ENCODE data around the gene AQP1.

AQP1 gene

DNA sequence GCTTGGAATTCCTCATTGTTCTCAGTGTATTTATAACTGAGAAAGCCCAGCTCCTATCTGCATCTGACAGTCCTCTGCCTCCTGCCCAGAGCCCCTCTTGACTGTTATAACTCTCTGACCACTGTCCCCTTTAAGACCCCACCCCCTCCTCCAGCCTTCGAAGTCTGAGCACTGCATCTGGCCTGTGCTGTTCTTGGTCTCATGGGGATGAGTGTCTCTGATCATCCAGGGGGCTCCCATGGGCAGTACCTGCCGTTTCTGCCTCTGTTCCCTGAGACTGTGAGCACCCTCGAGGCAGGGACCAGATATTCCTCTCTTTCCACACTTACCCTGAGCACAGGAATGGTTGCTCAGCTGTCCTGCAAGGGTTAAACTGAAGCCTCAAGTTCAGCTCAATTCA lies 59.8 kb downstream of the AQP1 start:
- Histone ChIP-seq H3K4me3 (ENCODE audit: low read depth, low read length) (no peak overlapping the region), H3K27me3 (ENCODE audit: insufficient read depth, low read depth, severe bottlenecking) (no peaks in the 10 kb centered on the region), H3K36me3 (no peaks in the 10 kb centered on the region), H3K9me3 (ENCODE audit: severe bottlenecking) (no peaks in the 10 kb centered on the region), H3K27ac (no peak overlapping the region)
- no peak for TF ChIP-seq CTCF (IDR thresholded peaks at IDR 0.05; ENCODE audit: low read depth, low read length)
- DNase-seq: no peak

- Histone ChIP-seq H3K27me3 (ENCODE audit: insufficient read depth, low read depth, severe bottlenecking) (no peaks in the 10 kb centered on the region), H3K9me3 (ENCODE audit: severe bottlenecking) (no peaks in the 10 kb centered on the region), H3K36me3 (no peaks in the 10 kb centered on the region), H3K27ac (no peak overlapping the region), H3K4me3 (ENCODE audit: low read depth, low read length) (no peak overlapping the region)
- TF ChIP-seq CTCF (IDR thresholded peaks at IDR 0.05; ENCODE audit: low read depth, low read length): no peak
- DNase-seq: no peak
These were observed 60.3 kb downstream of the AQP1 start for GRCh38 chr7:30971840-30972563.

DNA sequence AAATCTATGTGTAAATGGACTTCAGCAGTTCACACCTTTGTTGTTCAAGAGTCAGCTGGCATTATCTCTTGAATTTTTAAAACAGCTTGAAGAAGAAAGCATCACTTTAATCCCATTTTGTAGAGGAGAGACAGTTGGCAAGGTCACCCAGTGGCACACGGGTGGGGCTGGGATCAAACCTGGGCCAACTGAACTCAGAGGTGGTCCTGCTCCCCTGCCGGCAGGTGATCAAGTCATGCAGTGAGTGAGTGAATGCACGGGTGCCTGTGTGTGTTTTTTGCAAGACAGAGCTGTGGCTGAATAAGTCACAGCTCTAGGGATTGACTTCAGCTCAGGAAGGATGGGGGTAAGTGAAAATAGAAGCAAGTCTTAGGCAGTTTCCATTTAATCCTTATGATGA lies 61.6 kb downstream of the AQP1 start:
- H3K27ac ChIP-seq: no peak overlapping the region
- no peak overlapping the region for H3K4me3 ChIP-seq (ENCODE audit: low read depth, low read length)
- no peaks in the 10 kb centered on the region for H3K9me3 ChIP-seq (ENCODE audit: severe bottlenecking)
- no peaks in the 10 kb centered on the region for H3K27me3 ChIP-seq (ENCODE audit: insufficient read depth, low read depth, severe bottlenecking)
- no peak for DNase-seq
- no peak for TF ChIP-seq CTCF (IDR thresholded peaks at IDR 0.05; ENCODE audit: low read depth, low read length)
- H3K36me3 ChIP-seq: no peaks in the 10 kb centered on the region

GRCh38 chr7:30973791-30974604 lies 62.3 kb downstream of the AQP1 start:
- H3K27ac ChIP-seq: no peak overlapping the region; the same call in 1 of the 2 replicates
- H3K36me3 ChIP-seq: no peaks in the 10 kb centered on the region
- no peaks in the 10 kb centered on the region for H3K9me3 ChIP-seq (ENCODE audit: severe bottlenecking)
- no peaks in the 10 kb centered on the region for H3K27me3 ChIP-seq (ENCODE audit: insufficient read depth, low read depth, severe bottlenecking)
- no peak overlapping the region for H3K4me3 ChIP-seq (ENCODE audit: low read depth, low read length)
- DNase-seq: no peak
- TF ChIP-seq CTCF (IDR thresholded peaks at IDR 0.05; ENCODE audit: low read depth, low read length): no peak

GRCh38 chr7:30974605-30975255 lies 63.1 kb downstream of the AQP1 start:
- H3K9me3 ChIP-seq (ENCODE audit: severe bottlenecking): no peaks in the 10 kb centered on the region

More at GRCh38 chr7:30974605-30975255, 63.1 kb downstream of the AQP1 start:
- TF ChIP-seq CTCF (IDR thresholded peaks at IDR 0.05; ENCODE audit: low read depth, low read length): peak; percentile 97
- H3K27me3 ChIP-seq (ENCODE audit: insufficient read depth, low read depth, severe bottlenecking): no peaks in the 10 kb centered on the region
- H3K4me3 ChIP-seq (ENCODE audit: low read depth, low read length): no peak overlapping the region
- H3K27ac ChIP-seq: no peak overlapping the region; the same call in 1 of the 2 replicates
- DNase-seq: peak; percentile 81
- no peaks in the 10 kb centered on the region for H3K36me3 ChIP-seq
